Occipital lobe (tissue), 2 donors: Measurements from ENCODE around the gene DBH. TPM values are rescaled to one million over a fixed set of nuclear protein-coding genes. Genes with fewer than 3 reads are reported as not detected.
"Not testable (repeated sequence)": the region's sequence is repeated elsewhere in the genome, so short reads cannot be mapped to it uniquely, and the experiment has no call there.

ENCODE experiments used
- DNase-seq: peaks from one replicate; lab custom pipeline; 2025; lab: John Stamatoyannopoulos, UW
- total RNA-seq: library from RNA; depleted of rRNA; stranded (reverse); fragments of >200 nt; gene quantifications from one replicate; pipeline ENCODE4 v1.2.3, GENCODE V29; 2014

DBH gene
- total RNA-seq, 1 donor from 2014 or later: not detected

DNA sequence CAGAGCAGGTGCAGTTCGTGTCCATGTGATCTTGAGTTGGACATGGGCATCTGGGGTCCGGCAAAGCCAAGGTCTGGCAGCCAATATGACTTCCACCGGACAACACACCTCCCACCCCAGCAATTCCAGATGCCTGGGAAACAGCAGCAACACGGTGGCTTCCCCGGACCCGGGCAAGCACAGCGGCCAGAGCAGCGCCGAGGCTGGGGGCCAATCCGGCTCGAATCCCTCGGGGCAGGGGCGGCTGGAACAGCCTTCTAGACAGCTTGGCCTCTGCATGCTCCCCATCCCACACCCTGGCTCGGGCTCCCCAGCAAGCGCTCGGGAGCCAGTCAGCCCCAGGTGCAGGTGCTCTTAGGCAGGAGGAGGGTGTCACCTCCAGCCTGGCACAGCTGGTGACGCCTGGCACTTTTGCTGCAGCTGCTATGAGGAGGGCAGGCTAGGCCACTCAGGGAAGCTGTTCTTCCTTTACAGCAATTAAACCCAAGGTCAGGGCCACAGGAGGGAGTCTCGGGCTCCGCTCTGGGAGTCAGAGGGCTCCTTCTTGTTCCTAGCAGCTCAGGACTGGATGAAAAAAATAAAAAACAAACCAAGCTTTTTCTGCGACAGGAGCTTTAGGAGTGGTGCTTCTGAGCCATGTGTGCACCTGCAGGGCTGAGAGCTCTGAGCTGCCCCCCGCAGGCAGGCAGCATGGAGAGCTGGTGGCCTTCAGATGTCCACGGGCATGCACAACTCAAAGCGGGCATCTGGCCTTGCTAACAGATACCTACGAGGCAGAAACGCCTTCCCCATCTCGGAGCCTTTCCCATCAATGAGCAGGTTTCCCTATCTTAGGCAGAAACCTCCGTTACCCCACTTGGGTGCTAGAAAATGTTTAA, 28.2 kb downstream of the DBH start:
- DNase-seq: no peak

- DNase-seq: no peak
Measured at GRCh38 chr9:133665096-133665495, 28.9 kb downstream of the DBH start.

- DNase-seq: no peak
Measured at GRCh38 chr9:133665535-133665934, 29.4 kb downstream of the DBH start.

- no peak for DNase-seq
Measured at GRCh38 chr9:133666387-133666786, 30.2 kb downstream of the DBH start.

DNA sequence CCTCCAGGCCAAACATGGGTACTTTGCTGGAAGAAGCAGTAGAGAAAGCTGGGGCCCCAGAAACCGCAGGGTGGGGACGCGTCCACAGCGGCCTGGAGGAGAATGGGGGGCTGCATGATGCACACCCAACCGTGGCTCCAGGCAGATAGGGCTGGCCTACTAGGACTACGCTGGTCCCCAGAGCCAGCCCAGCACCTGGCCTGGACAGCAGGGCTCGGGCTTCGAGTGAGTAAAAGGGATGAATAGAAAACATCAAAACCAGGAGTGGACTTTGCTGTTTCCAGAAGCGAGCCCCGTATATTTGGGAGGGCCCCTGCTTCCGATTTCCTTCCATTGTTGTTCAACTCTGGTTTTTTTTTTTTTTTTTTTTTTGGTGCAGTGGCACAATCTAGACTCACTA, 30.7 kb downstream of the DBH start:
- no peak for DNase-seq

- no peak for DNase-seq
Measured at GRCh38 chr9:133667759-133668450, 31.7 kb downstream of the DBH start.

DNA sequence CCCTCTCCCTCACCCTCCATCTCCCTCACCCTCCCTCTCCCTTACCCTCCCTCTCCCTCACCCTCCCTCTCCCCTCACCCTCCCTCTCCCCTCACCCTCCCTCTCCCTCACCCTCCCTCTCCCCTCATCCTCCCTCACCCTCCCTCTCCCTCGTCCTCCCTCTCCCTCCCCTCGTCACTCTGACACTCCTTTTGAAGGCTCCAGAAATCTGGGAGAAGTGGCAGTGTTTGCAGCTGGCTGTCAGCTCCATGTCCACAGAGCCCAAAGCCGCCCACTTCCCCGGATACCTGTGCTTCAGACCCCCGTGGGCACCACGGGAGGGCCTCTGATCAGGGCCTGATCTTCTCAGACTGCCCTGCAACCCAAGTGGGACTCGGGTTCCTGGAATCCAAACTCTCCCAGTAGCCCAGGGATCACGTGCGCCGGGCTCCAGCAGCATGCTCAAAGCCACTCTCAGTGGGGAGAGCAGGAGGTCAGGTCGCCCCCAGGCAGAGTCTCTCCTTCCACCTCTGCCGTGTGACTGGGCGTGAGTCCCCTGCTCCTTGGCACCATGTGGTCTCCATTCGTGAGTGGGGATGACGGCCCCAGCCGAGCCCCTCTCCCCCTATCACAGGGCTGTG, 33.1 kb downstream of the DBH start:
- DNase-seq: no peak

DNA sequence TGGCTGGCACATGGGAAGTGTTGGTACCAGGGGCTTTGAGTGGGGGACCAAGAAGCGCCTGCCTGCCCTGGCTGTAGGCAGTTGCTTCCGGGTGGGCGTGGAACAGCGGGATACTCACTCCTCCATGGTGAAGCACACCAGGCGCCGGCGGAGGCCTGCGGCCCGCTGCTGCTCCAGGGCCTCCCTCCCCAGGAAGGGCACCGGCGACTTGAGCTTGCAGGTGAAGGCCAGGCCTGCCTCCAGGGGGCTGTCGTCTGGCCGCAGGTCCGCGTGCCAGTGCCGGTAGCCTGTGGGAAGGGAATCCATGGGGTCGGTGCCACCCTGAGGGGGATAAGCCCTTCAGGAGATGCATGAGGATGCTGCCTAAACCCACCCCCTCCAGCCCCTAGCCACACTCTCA, 34.3 kb downstream of the DBH start:
- DNase-seq: no peak

- DNase-seq: no peak
Measured at GRCh38 chr9:133671371-133671770, 35.2 kb downstream of the DBH start.

DNA sequence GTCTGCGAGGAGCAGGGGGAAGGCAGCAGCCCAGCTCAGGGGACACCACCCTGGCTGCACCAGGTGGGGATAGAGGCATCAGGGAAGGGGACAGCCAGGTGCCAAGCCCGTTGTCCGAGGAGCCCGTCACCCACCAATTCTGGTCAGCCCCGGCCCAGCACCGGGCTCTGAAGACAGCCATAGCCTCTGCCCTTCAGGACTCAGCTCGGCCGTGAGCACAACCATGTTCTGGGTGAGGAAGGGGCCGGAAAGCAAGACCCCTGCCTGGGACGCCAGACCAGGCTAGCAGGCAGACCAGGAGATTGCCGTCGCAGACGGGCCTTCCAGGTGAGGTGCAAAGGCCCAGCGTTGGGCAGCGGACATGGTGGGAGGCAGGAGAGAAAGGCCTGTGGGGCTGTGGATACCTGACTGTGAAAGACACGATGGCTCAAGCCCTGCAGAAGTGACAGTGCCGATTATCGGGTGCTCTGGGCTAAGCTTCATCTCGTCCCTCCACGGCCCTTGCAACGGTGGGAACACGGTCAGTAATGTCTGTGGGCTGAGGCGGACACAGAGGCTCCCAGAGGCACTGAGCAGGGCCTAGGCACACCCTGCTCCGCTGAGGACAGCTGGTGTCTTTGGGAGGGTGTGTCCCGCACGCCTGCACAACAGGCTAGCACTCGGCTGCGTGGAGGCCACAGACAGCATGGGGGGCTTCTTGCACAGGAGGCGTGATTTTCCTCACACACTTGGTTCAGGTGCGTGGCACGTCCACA, 36.5 kb downstream of the DBH start:
- no peak for DNase-seq

GRCh38 chr9:133673258-133673655, 37.1 kb downstream of the DBH start:
- DNase-seq: no peak

DNA sequence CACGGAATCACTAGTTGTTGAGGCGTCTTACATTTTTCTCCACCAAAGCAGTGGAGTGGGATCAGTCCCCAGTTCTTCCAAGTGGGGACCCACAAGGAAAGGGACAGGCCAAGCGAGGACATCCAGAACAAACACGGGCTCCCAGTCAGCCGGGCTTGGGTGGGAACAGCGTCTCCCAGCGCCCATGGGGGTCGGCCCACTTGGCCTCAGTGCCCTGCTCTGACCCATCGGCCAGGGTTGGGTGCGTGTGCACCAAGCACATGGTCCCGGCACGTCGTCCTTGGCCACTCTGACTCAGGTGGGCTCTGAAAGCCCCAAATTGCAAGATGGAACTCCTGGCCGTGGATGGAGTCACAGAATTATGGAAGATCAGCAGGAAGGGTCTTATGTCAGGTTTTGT, 37.9 kb downstream of the DBH start:
- DNase-seq: no peak

GRCh38 chr9:133675796-133676195, 39.6 kb downstream of the DBH start:
- DNase-seq: not testable (repeated sequence)

- no peak for DNase-seq
Measured at GRCh38 chr9:133676450-133676849, 40.3 kb downstream of the DBH start.

DNA sequence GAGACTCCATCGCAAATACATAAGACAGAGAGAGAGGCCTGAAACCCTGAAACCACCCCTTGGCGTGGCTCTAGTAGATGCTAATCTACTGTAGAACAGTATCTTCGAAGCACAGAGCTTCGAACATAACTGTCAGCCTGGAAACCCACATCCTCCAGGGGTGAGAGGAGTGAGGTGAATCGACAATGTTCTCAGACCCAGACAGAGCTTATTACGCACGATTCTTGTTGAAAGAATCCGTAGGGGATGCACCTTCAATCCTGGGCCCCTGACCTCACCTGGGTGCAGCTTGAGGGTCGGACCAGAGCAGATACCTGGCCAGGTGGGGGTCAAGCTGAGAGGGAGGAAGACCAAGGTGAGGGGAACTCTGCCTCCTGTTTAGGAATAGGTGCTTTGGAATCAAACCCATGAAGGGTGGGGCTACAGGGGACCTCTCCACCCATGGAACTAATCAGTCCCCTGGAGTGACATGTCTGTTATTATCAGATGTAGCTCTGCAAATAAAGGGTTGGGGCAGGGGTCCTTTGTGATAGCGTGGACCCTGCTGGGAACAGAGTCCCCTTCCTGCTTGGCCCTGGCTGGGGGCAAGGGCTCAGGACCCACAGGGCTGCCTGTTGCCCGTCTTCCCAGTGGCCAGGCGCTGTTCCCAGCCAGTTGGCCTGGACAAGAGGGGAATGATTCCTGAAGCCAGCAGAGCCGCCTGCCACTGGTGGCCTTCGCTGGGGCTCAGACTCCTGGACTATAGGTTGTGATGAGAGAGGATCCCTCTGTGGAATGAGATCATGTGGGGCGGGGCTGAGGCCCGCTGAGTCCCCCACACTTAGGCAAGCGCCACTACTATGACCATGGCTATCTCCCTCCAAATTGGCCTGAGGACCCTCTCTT, 41.2 kb downstream of the DBH start:
- no peak for DNase-seq

DNA sequence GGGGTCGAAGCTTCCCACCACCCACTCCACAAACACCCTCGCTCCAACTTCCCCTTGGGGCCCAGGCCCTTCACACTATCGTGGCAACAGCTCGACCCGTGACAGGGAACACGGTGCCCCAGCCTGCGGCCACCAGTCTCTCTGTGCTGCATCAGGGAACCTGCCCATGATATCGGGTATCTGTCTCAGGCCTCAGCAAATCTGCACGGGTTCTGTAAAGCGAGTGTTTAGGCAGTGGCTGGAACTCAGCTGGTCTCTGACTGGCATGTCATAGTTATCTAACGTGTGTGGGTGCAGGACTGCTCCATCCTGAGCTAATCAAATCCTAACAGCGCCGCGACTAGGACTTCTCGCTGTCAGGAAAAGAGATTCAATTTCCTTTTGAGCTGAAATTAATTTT, 42.9 kb downstream of the DBH start:
- no peak for DNase-seq

- no peak for DNase-seq
Measured at GRCh38 chr9:133679466-133680061, 43.4 kb downstream of the DBH start.

- no peak for DNase-seq
Measured at GRCh38 chr9:133680250-133680975, 44.2 kb downstream of the DBH start.

DNA sequence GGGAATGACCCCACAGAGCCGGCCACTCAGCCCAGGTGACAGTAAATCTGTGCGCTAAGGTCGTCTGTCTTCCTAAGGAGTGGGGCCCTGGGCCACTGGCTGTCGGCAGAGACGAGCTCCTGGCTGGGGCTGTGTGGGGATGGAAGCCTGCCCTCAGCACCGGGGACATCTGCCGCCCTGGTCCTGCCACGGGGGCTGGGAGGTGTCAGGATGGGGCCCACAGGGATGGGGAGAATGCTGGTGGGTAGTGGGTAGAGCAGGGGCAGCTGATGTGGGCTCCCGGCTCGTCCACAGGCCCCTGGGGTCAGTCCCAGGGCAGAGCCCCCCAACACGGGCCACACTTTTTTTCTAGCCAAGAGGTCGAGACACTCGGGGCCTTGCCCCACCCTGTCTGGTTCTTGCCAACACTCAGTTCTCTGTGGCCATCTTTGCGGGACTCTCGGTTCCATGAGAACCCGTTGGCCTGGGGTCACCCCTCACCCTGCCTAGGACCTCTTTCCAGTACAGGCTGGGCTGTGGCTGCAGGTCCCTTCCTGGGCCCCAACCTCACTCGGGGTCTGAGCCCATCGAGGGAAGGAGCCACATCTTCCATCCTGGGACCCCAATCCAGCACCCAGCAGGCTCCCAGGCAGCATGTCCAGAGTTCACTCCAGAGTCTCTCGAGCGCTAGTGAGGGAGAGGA, 45.0 kb downstream of the DBH start:
- no peak for DNase-seq
